Right cardiac atrium (tissue), 5 donors: Measurements from ENCODE around the gene ICAM1. TPM values are rescaled to one million over a fixed set of nuclear protein-coding genes. Genes with fewer than 3 reads are reported as not detected.

Source experiments
- ATAC-seq, 2 donors: fragments of 200-7000 bp; cut with Tn5 transposase; one replicate each; pipeline versions ENCODE4 v1.8.0 to v1.9.1; 2020; ENCODE audit warnings: moderate library complexity in 2 of 2, mild to moderate bottlenecking in 1 of 2
- DNase-seq, 3 donors: peaks; one replicate each; pipeline ENCODE4 v3.0.0-alpha.2; 2020
- H3K27ac ChIP-seq: one replicate; pipeline ENCODE4 v1.5.1; 2013; ENCODE audit warnings: mild to moderate bottlenecking, low read length, control low read depth, moderate library complexity
- H3K27me3 ChIP-seq: one replicate; pipeline ENCODE4 v1.6.1; 2013; ENCODE audit not compliant: control insufficient read depth, insufficient read depth
- H3K4me1 ChIP-seq: one replicate; pipeline ENCODE4 v1.6.1; 2013; ENCODE audit warnings: low read length; ENCODE audit not compliant: control insufficient read depth, insufficient read depth
- H3K4me3 ChIP-seq: one replicate; pipeline ENCODE4 v1.5.1; 2013; ENCODE audit warnings: low read length, control low read depth
- H3K9me3 ChIP-seq: one replicate; pipeline ENCODE4 v1.6.1; 2013; ENCODE audit warnings: low read length; ENCODE audit not compliant: control insufficient read depth
- whole genome bisulfite sequencing: extraction: QIAGEN DNeasy Blood & Tissue Kit; methylation state at CpG from one replicate; pipeline ENCODE4 v1.1.7; 2013; 5-methylcytosine and 5-hydroxymethylcytosine counted together
- intact Hi-C, 4 donors: fragments of 100-400 bp; cut with DNase I; formaldehyde crosslinking; loops; one replicate each; pipeline versions ENCODE4 v1.11.0 to v1.14.0; 2022 to 2023
- polyA plus RNA-seq: library from polyadenylated mRNA; stranded (reverse); fragments of 200-250 nt; gene quantifications from one replicate; pipeline ENCODE4 v1.2.3, GENCODE V29; 2013
- total RNA-seq, 4 donors: library from RNA; stranded (reverse); fragmentation: NEBNext Ultra II Directional; extraction: Animal tissue kit (Norgen Biotek cat#: 25700); gene quantifications; one replicate each; pipeline ENCODE4 v1.2.1, GENCODE V29; 2021
- donor health status: healthy with polysubstance abuse.
- donor health status: DM: no; HTN: yes; CAD: no.
- donor health status: DM: no; HTN: no; CAD: no.
- donor health status: DM: no; HTN: yes; CAD: no; lungs with severe emphysema.
- donor health status: DM: yes; HTN: yes; CAD: no.

ICAM1 gene
- total and polyA plus RNA-seq, 5 donors, result 8.4 to 14.5 (median 9.8) TPM

DNA sequence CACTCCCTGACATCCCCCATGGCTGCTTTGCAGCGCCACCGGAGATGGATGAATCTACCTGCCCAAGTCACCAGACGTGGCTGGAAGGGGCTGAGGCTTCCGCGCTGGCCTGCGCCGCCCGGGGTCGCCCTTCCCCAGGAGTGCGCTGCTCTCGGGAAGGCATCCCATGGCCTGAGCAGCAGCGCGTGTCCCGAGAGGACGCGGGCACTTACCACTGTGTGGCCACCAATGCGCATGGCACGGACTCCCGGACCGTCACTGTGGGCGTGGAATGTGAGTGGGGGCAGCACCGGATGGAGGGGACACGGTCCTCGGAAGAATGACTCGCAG, 23.4 kb downstream of the ICAM1 start:
- no peak for ATAC-seq
- H3K27me3 ChIP-seq, result no peaks in the 10 kb centered on the region
- H3K9me3 ChIP-seq, result no peaks in the 10 kb centered on the region
- WGBS, result 30% methylated on average over 25 of the region's 25 CpGs
- DNase-seq, result no peak
- intact Hi-C loops, result no loop called here
- H3K4me1 ChIP-seq, result peaks cover 9% of the 10 kb centered on the region
- H3K4me3 ChIP-seq, result no peak overlapping the region
- no peak overlapping the region for H3K27ac ChIP-seq

DNA sequence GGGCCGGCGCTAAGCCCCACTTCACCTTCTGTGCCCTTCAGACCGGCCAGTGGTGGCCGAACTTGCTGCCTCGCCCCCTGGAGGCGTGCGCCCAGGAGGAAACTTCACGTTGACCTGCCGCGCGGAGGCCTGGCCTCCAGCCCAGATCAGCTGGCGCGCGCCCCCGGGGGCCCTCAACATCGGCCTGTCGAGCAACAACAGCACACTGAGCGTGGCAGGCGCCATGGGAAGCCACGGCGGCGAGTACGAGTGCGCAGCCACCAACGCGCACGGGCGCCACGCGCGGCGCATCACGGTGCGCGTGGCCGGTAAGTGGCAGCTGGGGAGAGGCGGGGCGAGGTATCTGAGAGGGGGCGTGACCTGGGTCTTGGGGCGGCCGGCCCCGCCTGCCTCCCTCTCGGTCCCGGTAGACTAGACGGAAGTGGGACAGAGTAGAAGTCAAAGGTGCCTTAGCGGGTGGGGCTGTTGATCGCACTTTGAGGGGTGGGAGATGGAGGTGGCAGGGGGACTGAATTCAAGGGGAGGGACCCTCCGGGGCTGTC, 24.5 kb downstream of the ICAM1 start:
- peak in 1 of 2 donors; percentile 18 for ATAC-seq
- intact Hi-C loops, result no loop called here
- no peaks in the 10 kb centered on the region for H3K9me3 ChIP-seq
- no peaks in the 10 kb centered on the region for H3K27me3 ChIP-seq
- peak overlapping the region; percentile 8 for H3K4me3 ChIP-seq
- H3K27ac ChIP-seq, result no peak overlapping the region
- H3K4me1 ChIP-seq, result peaks cover 6% of the 10 kb centered on the region
- peak; percentile 26 to 78 (median 77) for DNase-seq
- 4% methylated on average over 48 of the region's 48 CpGs for WGBS

GRCh38 chr19:10295847-10296591, 25.1 kb downstream of the ICAM1 start:
- peaks cover 3% of the 10 kb centered on the region for H3K4me1 ChIP-seq
- intact Hi-C loops, result no loop called here
- DNase-seq (no peak), ATAC-seq (no peak)
- H3K27ac ChIP-seq, result no peak overlapping the region
- H3K4me3 ChIP-seq, result peak overlapping the region; percentile 8
- H3K9me3 ChIP-seq, result no peaks in the 10 kb centered on the region
- H3K27me3 ChIP-seq, result no peaks in the 10 kb centered on the region
- 5% methylated on average over 58 of the region's 58 CpGs for WGBS

DNA sequence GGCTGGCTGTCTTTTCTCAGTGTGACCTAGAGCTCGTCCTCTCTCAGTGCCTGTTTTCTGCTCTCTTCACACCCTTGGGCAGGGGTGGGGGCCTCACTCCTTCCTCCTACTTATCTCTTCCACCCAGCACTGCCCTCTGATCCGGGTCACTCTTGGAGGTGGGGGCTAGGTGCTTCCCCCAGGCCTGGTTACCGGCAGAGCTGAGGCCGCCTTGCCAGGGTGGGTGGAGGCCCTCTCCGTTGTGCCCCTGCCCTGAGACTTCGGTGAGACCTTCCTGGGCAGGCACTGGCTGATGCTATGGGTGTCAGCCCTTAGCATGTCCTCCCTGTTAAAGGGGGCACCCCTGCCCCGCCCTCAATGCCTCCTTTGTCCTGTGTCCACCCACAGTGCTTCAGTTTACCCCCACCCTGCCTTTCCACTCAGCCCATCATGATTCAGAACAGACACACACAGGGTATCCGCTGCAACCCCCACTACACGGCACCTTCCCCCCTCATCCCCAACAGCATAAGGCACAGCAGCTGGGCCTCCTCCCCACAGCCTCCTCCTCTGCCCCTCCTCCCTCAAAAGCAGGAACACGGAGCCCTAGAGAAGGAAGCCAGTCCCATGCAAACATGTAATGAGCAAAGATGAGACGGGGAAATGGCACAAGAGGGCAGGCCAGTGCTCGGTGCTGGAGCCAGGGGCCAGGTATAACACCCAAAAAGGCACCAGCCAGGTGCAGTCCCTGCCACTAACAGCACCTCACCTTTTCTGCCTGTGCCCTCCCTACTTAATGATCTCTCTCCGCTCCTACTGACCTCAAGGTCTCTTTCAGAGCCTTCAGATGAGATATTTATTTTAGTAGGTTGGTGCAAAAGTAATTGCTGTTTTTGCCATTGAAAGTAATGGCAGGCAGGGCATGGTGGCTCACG, 28.9 kb downstream of the ICAM1 start:
- H3K27me3 ChIP-seq, result no peaks in the 10 kb centered on the region
- peak; percentile 18 to 28 for ATAC-seq
- WGBS, result 40% methylated on average over 14 of the region's 14 CpGs
- intact Hi-C loops, result no loop called here
- no peak overlapping the region for H3K4me3 ChIP-seq
- DNase-seq, result no peak
- H3K9me3 ChIP-seq, result no peaks in the 10 kb centered on the region
- H3K27ac ChIP-seq, result no peak overlapping the region
- H3K4me1 ChIP-seq, result no peaks in the 10 kb centered on the region

- Histone ChIP-seq H3K27me3 (no peaks in the 10 kb centered on the region), H3K27ac (no peak overlapping the region), H3K4me3 (no peak overlapping the region), H3K4me1 (no peaks in the 10 kb centered on the region), H3K9me3 (no peaks in the 10 kb centered on the region)
- intact Hi-C loops, result no loop called here
- peak; percentile 17 to 46 for ATAC-seq
- WGBS, result 80% methylated on average over 17 of the region's 17 CpGs
- peak; percentile 41 to 77 (median 70) for DNase-seq
These were observed 34.4 kb downstream of the ICAM1 start for GRCh38 chr19:10305139-10305806.

- Histone ChIP-seq H3K9me3 (no peaks in the 10 kb centered on the region), H3K27me3 (no peaks in the 10 kb centered on the region), H3K27ac (no peak overlapping the region), H3K4me1 (no peaks in the 10 kb centered on the region), H3K4me3 (no peak overlapping the region)
- 91% methylated on average over 5 of the region's 5 CpGs for WGBS
- DNase-seq (no peak), ATAC-seq (no peak)
- intact Hi-C loops, result no loop called here
These were observed 35.4 kb downstream of the ICAM1 start for GRCh38 chr19:10306327-10306726.

- WGBS, result 93% methylated on average over 24 of the region's 24 CpGs
- Histone ChIP-seq H3K4me1 (no peaks in the 10 kb centered on the region), H3K27me3 (no peaks in the 10 kb centered on the region), H3K27ac (no peak within 1 kb of the TSS), H3K9me3 (no peaks in the 10 kb centered on the region), H3K4me3 (no peak within 1 kb of the TSS)
- intact Hi-C loops, result no loop called here
- DNase-seq (no peak), ATAC-seq (peak in 1 of 2 donors; percentile 46)
These were observed 38.5 kb downstream of the ICAM1 start, which contains the start of gene ZGLP1 for GRCh38 chr19:10309423-10309822. Gene ZGLP1, minus strand, starts transcription at chr19:10309815.

DNA sequence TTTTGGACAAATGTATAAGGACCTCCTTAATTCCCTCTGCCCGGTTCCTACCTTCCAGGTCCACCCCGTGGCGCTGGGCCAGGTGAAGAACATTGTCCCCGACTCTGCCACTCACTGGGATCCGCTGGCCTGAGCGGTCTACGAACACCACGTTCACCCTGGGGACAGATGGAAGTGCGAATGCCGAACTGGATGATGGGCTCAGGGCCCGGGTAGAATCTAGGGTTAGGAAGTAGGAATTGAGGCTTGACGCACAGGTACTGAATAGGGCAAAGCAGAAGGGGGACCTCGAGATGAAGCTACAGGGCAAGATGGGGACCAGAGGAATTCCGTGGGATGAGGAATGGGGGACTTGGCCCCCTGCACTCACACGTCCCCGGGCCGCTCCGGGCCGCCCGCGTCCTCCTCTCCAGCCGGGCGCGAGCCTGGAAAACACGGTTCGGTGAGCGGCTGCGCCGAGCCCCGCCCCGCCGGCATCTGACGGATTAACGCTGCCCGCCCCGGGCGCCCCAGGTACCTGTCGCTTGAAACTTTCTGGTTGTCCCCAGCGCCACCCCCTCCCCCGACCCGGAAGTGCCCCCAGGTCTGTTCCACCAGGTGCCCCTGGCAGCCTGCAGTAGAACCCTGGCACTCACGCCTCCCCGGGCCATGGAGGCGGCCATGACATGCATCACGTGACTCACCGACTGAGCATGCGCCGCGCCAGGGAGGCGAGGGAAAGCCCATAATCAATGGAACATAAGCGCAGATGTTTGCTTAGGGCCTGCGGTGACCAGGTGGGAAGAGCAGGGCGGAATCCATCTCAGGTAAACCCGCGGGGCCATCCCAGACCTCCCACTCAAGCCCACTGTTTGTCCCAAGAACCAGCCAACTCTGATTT, 44.7 kb downstream of the ICAM1 start, which contains the start of gene FDX2:
TSS of gene FDX2 (minus strand) at position 681 of the 880 bp plus-strand sequence. CDS start at position 662, 19 bp downstream.
- Histone ChIP-seq H3K9me3 (no peaks in the 10 kb centered on the region), H3K4me1 (no peaks in the 10 kb centered on the region), H3K4me3 (peak within 1 kb of the TSS; percentile 90), H3K27ac (peak within 1 kb of the TSS; percentile 6), H3K27me3 (no peaks in the 10 kb centered on the region)
- WGBS, result 1% methylated on average over 55 of the region's 55 CpGs
- DNase-seq (peak; percentile 89 to 97 (median 96)), ATAC-seq (peak; percentile 88 to 92)
- intact Hi-C loops, result no loop called here

DNA sequence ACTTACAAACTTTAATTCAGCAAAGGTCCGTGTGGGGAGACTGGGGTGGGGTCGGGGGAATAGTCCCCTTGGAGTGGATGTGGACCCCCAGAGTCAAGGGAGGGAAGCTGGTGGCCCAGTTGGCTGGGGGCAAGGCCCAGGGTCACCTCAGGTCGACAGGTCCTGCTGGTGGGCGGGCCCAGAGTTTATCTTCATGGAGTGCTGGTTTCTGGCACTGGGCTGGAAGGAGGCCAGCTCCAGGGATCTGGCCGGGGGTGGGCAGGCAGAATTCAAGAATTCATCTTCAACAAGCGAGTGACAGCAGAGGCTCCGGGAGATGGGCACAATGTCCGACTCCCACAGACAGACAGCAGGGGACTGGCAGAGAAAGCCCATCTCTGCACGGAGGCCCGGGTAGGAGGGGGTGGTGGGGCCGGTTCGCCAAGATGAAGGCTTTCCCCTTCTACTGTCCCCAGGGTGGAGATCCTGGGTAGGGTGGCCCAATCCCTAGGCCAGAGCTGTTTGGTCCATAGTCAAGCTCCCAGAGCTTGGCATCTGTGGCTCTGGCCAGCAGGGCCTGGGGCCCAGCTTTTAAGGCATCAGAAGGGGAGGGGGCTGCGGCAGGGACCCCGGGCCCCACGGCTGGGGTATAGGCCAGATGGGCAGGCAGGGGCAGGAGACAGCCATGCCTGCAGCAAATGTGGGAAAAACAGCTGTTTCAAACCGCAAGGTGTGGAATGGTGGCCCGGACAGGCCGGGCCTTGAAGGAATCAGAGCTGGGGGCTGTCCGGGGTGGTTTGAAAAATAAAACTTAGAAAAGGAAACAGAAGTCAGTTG, 45.5 kb downstream of the ICAM1 start:
- intact Hi-C loops, result no loop called here
- peak in 1 of 2 donors; percentile 27 for ATAC-seq
- H3K27me3 ChIP-seq, result no peaks in the 10 kb centered on the region
- no peaks in the 10 kb centered on the region for H3K9me3 ChIP-seq
- H3K4me1 ChIP-seq, result no peaks in the 10 kb centered on the region
- DNase-seq, result no peak
- H3K4me3 ChIP-seq, result no peak overlapping the region
- H3K27ac ChIP-seq, result no peak overlapping the region
- WGBS, result 62% methylated on average over 19 of the region's 19 CpGs
